ENCODE measurements around the gene COX14. TPM values are rescaled to one million over a fixed set of nuclear protein-coding genes. Genes with fewer than 3 reads are reported as not detected.

The COX14 gene
- polyA plus RNA-seq, 1 experiment, result 77.0 TPM

DNA sequence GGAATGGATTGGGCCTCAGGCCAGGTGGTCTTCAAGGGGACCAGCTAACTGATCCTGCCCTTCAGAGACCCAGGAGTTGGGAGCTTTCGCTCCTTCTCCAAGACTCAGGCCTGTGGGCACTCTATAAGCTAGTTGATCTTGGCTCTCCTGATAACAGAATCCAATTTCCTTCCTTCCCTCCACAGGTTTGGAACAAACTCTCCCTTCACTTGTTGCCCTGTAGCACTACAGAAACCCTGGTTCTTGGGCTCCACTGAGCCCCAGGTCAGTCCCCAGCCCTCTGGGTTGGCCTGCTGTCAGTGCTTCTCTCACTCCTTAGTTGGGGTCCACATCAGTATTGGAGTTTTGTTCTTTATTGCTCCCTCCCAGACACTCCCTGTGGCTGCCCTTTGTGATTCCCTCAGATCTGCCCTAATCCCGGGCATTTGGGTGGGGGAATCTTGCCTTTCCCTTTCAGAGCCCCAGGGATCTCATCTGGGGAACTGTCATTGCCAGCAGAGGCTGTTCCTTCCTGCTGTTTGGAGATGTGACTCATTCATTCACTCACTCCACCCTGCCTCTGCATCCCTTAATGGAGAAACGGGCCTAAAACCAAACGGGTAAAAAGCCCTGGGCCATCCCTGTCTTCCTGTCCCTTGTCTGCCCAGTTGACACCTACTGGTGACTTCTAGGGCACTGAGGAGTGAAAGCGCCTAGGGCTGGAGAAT lies 12.6 kb upstream of the COX14 start:
- no peak for TF ChIP-seq CTCF (IDR thresholded peaks at IDR 0.05; ENCODE audit: low read depth, low read length)
- POLR2A ChIA-PET, result interaction anchor here (0.6 to 1.6 kb wide), 2 partner anchors 12 to 603 kb away, joined by 4 to 5 read pairs; partner anchors contain the start of gene COX14
- CTCF ChIA-PET, result interaction anchor here (4.3 kb wide), 1 partner anchor 12 kb away, joined by 46 read pairs; the partner anchor contains the start of gene COX14

DNA sequence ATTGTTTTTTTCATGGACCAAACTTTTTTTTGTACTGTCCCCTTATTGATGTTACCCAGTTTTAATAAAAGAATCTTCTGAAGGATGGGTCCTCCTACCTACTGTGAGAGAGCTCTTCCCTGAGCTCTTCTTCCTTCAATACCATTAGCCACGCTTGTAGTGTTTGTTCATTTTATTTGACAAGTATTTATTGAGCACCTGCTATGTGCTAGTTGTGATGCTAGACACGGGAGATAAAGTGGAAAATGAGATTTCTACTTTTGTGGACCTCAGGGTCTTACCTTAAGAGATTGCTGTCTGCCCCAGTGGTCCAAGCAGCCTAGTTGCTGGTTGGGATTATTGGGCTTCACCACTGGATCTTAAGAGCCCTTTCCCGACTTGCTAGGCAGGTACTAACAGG lies 11.5 kb upstream of the COX14 start:
- no peak overlapping the region for H3K27ac ChIP-seq (ENCODE audit: low read depth, low read length)
- no peak overlapping the region for H3K4me3 ChIP-seq (ENCODE audit: low read depth, low read length)
- H3K9me3 ChIP-seq (ENCODE audit: control insufficient read depth, insufficient read depth, low read length), result no peaks in the 10 kb centered on the region
- no peak for TF ChIP-seq CTCF (IDR thresholded peaks at IDR 0.05; ENCODE audit: low read depth, low read length)
- DNase-seq (ENCODE audit: low read depth, low spot score), result no peak
- ChIA-PET CTCF (interaction anchor here (0.6 to 4.3 kb wide), 5 partner anchors 9 to 333 kb away, joined by 3 to 46 read pairs (median 4); partner anchors contain the start of gene COX14), POLR2A (no interaction called here)
- H3K27me3 ChIP-seq (ENCODE audit: control insufficient read depth, insufficient read depth, low read length), result peaks cover 4% of the 10 kb centered on the region

More for the DNA sequence above, 12.6 kb upstream of the COX14 start:
- Histone ChIP-seq H3K9me3 (ENCODE audit: control insufficient read depth, insufficient read depth, low read length) (no peaks in the 10 kb centered on the region), H3K27me3 (ENCODE audit: control insufficient read depth, insufficient read depth, low read length) (no peaks in the 10 kb centered on the region), H3K27ac (ENCODE audit: low read depth, low read length) (no peak overlapping the region), H3K4me3 (ENCODE audit: low read depth, low read length) (no peak overlapping the region)
- no peak for DNase-seq (ENCODE audit: low read depth, low spot score)

DNA sequence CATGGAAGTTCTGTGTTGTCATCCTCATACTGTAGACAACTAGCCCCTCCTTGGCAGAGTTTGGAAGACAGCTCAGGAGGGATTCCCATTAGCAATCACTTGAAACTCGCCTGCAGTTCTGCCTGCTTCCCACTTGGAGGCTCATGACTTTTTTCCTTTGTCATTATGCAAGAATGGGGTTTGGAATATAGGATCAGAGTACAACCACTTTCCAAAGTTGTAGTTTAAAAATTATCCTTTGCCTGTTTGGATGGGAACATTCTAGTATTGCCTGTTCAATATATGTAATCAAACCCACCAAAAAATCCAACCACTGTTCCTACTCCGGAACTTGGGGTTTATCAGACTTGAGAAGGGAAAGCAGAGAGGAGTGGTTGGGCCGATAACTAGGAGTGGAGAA lies 10.4 kb upstream of the COX14 start:
- Histone ChIP-seq H3K9me3 (ENCODE audit: control insufficient read depth, insufficient read depth, low read length) (no peaks in the 10 kb centered on the region), H3K27ac (ENCODE audit: low read depth, low read length) (no peak overlapping the region), H3K27me3 (ENCODE audit: control insufficient read depth, insufficient read depth, low read length) (peaks cover 5% of the 10 kb centered on the region), H3K4me3 (ENCODE audit: low read depth, low read length) (no peak overlapping the region)
- peak; percentile 64 for TF ChIP-seq CTCF (IDR thresholded peaks at IDR 0.05; ENCODE audit: low read depth, low read length)
- ChIA-PET POLR2A (no interaction called here), CTCF (interaction anchor here (0.6 to 4.3 kb wide), 9 partner anchors 9 to 213 kb away, joined by 3 to 46 read pairs (median 5); partner anchors contain the start of gene COX14)
- peak; percentile 42 for DNase-seq (ENCODE audit: low read depth, low spot score)

DNA sequence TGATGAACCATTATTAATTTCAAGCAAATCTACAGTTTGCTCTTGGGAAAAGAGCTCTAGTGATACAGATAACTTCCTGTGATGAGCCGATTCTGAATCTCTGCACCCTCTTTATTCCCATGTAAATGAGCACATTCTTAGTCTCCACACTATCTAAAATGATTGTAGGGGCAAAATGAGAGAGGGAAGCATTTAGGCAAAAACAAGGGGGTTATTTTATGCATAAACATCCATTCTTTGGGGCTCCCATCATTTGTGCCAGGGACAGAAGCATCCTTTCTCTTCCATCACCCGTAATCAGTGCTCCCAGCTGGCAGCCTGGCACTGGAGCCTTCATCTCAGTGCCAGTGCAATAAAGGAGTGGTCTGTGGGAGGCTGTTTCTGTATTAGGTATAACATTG lies 9.9 kb upstream of the COX14 start:
- Histone ChIP-seq H3K9me3 (ENCODE audit: control insufficient read depth, insufficient read depth, low read length) (no peaks in the 10 kb centered on the region), H3K4me3 (ENCODE audit: low read depth, low read length) (no peak overlapping the region), H3K27me3 (ENCODE audit: control insufficient read depth, insufficient read depth, low read length) (peaks cover 5% of the 10 kb centered on the region), H3K27ac (ENCODE audit: low read depth, low read length) (no peak overlapping the region)
- POLR2A ChIA-PET, result no interaction called here
- CTCF ChIA-PET, result interaction anchor here (0.6 to 4.3 kb wide), 8 partner anchors 9 to 212 kb away, joined by 3 to 46 read pairs (median 6); partner anchors contain the start of gene COX14
- no peak for TF ChIP-seq CTCF (IDR thresholded peaks at IDR 0.05; ENCODE audit: low read depth, low read length)
- DNase-seq (ENCODE audit: low read depth, low spot score), result no peak

Data from AG04450 (cell line).